BE2C (cell line): ENCODE data around the gene HHAT.

Source experiments
- DNase-seq: peaks from one replicate; pipeline ENCODE4 v3.0.0-alpha.2; 2020
- H3K27me3 ChIP-seq: fragments of 250-450 bp; sonication (Bioruptor Pico); 2 replicates; pipeline ENCODE4 v1.5.1; 2020; ENCODE audit warnings: mild to moderate bottlenecking
- H3K36me3 ChIP-seq: fragments of 250-450 bp; sonication (Bioruptor Pico); 2 replicates; pipeline ENCODE4 v1.5.1; 2020; ENCODE audit warnings: mild to moderate bottlenecking
- H3K4me1 ChIP-seq: fragments of 250-450 bp; sonication (Bioruptor Pico); 2 replicates; pipeline ENCODE4 v1.5.1; 2020
- H3K4me3 ChIP-seq: 2 replicates; pipeline ENCODE4 v1.5.1; 2011; ENCODE audit warnings: low read depth, low read length
- H3K9me3 ChIP-seq: fragments of 250-450 bp; sonication (Bioruptor Pico); 2 replicates; pipeline ENCODE4 v1.5.1; 2020
- CTCF ChIP-seq: IDR thresholded peaks from 2 replicates; pipeline ENCODE4 v1.5.1; 2012; ENCODE audit warnings: mild to moderate bottlenecking, low read depth, low read length

HHAT gene

GRCh38 chr1:210358626-210359025 lies 29.9 kb downstream of the HHAT start:
- no peaks in the 10 kb centered on the region for H3K9me3 ChIP-seq
- no peaks in the 10 kb centered on the region for H3K27me3 ChIP-seq
- DNase-seq = no peak
- no peaks in the 10 kb centered on the region for H3K36me3 ChIP-seq
- TF ChIP-seq CTCF = no peak
- no peak overlapping the region for H3K4me3 ChIP-seq
- no peaks in the 10 kb centered on the region for H3K4me1 ChIP-seq

- Histone ChIP-seq H3K4me1 (no peaks in the 10 kb centered on the region), H3K9me3 (no peaks in the 10 kb centered on the region), H3K4me3 (no peak overlapping the region), H3K27me3 (no peaks in the 10 kb centered on the region), H3K36me3 (no peaks in the 10 kb centered on the region)
- DNase-seq = no peak
- TF ChIP-seq CTCF = no peak
Observed at GRCh38 chr1:210359255-210359654, 30.6 kb downstream of the HHAT start.

GRCh38 chr1:210360852-210361477 lies 32.3 kb downstream of the HHAT start:
- H3K4me1 ChIP-seq = no peaks in the 10 kb centered on the region
- no peak for DNase-seq
- TF ChIP-seq CTCF = peak; percentile 79
- H3K27me3 ChIP-seq = no peaks in the 10 kb centered on the region
- H3K36me3 ChIP-seq = no peaks in the 10 kb centered on the region
- H3K9me3 ChIP-seq = no peaks in the 10 kb centered on the region
- no peak overlapping the region for H3K4me3 ChIP-seq

- Histone ChIP-seq H3K9me3 (no peaks in the 10 kb centered on the region), H3K27me3 (no peaks in the 10 kb centered on the region), H3K4me1 (no peaks in the 10 kb centered on the region), H3K36me3 (no peaks in the 10 kb centered on the region), H3K4me3 (no peak overlapping the region)
- no peak for DNase-seq
- TF ChIP-seq CTCF = no peak
Observed at GRCh38 chr1:210361665-210362064, 33.0 kb downstream of the HHAT start.

GRCh38 chr1:210362526-210362925 lies 33.8 kb downstream of the HHAT start:
- H3K27me3 ChIP-seq = no peaks in the 10 kb centered on the region
- DNase-seq = no peak
- TF ChIP-seq CTCF = no peak
- no peaks in the 10 kb centered on the region for H3K4me1 ChIP-seq
- no peaks in the 10 kb centered on the region for H3K9me3 ChIP-seq
- H3K4me3 ChIP-seq = no peak overlapping the region
- H3K36me3 ChIP-seq = no peaks in the 10 kb centered on the region

GRCh38 chr1:210363119-210363518 lies 34.4 kb downstream of the HHAT start:
- DNase-seq = no peak
- no peaks in the 10 kb centered on the region for H3K9me3 ChIP-seq
- no peak overlapping the region for H3K4me3 ChIP-seq
- H3K4me1 ChIP-seq = no peaks in the 10 kb centered on the region
- H3K36me3 ChIP-seq = no peaks in the 10 kb centered on the region
- TF ChIP-seq CTCF = no peak
- no peaks in the 10 kb centered on the region for H3K27me3 ChIP-seq
